BJ (cell line): ENCODE results near the gene ZIM2. TPM values are rescaled to one million over a fixed set of nuclear protein-coding genes. Genes with fewer than 3 reads are reported as not detected.

Experiments used
- CTCF ChIA-PET: fragments of 350-600 bp; formaldehyde crosslinking; extraction: SDS; loops from one replicate; lab custom pipeline; 2021; ENCODE audit warnings: antibody characterized with exemption, inconsistent platforms; lab: Yijun Ruan, JAX
- POLR2A ChIA-PET: fragments of 300-600 bp; sonication (Branson Sonifier 250); formaldehyde crosslinking; extraction: SDS; loops from one replicate; lab custom pipeline; 2021; ENCODE audit warnings: antibody characterized with exemption; lab: Charles Lee
- DNase-seq: peaks from one replicate; pipeline ENCODE4 v3.0.0-alpha.2; 2011; ENCODE audit warnings: low read depth
- H3K27me3 ChIP-seq: 2 replicates; pipeline ENCODE4 v1.6.0; 2011; ENCODE audit warnings: low read length; ENCODE audit not compliant: control insufficient read depth, insufficient read depth
- H3K36me3 ChIP-seq: 2 replicates; pipeline ENCODE4 v1.5.1; 2011; ENCODE audit warnings: low read length; ENCODE audit not compliant: control insufficient read depth, insufficient read depth
- H3K4me3 ChIP-seq: 2 replicates; pipeline ENCODE4 v1.5.1; 2011; ENCODE audit warnings: low read depth, mild to moderate bottlenecking, control low read depth, low read length
- polyA plus RNA-seq: library from polyadenylated mRNA; depleted of rRNA; stranded (reverse); fragments of >200 nt; gene quantifications from 2 replicates; pipeline ENCODE4 v1.2.3, GENCODE V29; 2011
- TF ChIP-seq, protein P1 (sequence below): IDR thresholded peaks from 2 replicates; pipeline ENCODE4 v1.5.1; 2011; ENCODE audit warnings: low read depth, mild to moderate bottlenecking, control low read depth, inconsistent platforms, low read length, moderate library complexity; ENCODE audit not compliant: insufficient read depth

Gene ZIM2
- polyA plus RNA-seq, 1 experiment = not detected

GRCh38 chr19:56764196-56764695, 76.3 kb downstream of the ZIM2 start:
- Histone ChIP-seq H3K36me3 (no peaks in the 10 kb centered on the region), H3K27me3 (no peaks in the 10 kb centered on the region), H3K4me3 (no peak overlapping the region)
- CTCF ChIA-PET = interaction anchor here (0.8 kb wide), 1 partner anchor 688 kb away, joined by 3 read pairs; no protein-coding TSS in a partner anchor
- TF ChIP-seq, protein P1, sequence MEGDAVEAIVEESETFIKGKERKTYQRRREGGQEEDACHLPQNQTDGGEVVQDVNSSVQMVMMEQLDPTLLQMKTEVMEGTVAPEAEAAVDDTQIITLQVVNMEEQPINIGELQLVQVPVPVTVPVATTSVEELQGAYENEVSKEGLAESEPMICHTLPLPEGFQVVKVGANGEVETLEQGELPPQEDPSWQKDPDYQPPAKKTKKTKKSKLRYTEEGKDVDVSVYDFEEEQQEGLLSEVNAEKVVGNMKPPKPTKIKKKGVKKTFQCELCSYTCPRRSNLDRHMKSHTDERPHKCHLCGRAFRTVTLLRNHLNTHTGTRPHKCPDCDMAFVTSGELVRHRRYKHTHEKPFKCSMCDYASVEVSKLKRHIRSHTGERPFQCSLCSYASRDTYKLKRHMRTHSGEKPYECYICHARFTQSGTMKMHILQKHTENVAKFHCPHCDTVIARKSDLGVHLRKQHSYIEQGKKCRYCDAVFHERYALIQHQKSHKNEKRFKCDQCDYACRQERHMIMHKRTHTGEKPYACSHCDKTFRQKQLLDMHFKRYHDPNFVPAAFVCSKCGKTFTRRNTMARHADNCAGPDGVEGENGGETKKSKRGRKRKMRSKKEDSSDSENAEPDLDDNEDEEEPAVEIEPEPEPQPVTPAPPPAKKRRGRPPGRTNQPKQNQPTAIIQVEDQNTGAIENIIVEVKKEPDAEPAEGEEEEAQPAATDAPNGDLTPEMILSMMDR = no peak
- DNase-seq = no peak
- POLR2A ChIA-PET = no interaction called here

- CTCF ChIA-PET = no interaction called here
- Histone ChIP-seq H3K36me3 (no peaks in the 10 kb centered on the region), H3K27me3 (no peaks in the 10 kb centered on the region), H3K4me3 (no peak overlapping the region)
- POLR2A ChIA-PET = no interaction called here
- DNase-seq = no peak
- TF ChIP-seq, protein P1 = no peak
These were observed 79.7 kb downstream of the ZIM2 start for GRCh38 chr19:56760842-56761241.

- Histone ChIP-seq H3K4me3 (no peak overlapping the region), H3K36me3 (no peaks in the 10 kb centered on the region), H3K27me3 (no peaks in the 10 kb centered on the region)
- DNase-seq = no peak
- POLR2A ChIA-PET = no interaction called here
- TF ChIP-seq, protein P1 = no peak
- CTCF ChIA-PET = no interaction called here
These were observed 81.0 kb downstream of the ZIM2 start for GRCh38 chr19:56759531-56759930.

DNA sequence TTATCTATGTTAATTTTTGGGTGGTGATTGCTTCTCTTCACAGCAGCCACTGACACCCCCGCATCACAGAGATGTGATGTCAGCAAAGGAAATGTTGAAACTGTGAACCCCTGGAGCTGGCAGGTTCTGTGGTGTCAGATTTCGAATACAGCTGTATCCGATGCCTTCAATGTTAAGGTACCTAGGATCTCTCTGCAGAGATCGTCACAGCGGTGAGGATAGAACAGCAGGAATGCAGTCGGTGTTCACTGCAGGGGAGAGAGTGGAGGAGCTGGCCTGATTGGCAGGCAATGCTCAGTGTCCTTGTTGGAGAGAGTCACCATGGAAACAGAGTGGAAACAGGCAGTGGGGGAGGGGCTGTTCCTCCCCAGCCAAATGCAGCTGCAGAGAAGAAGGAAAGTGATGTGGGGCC, 89.4 kb downstream of the ZIM2 start:
- DNase-seq = no peak
- H3K27me3 ChIP-seq = no peaks in the 10 kb centered on the region
- no peaks in the 10 kb centered on the region for H3K36me3 ChIP-seq
- no peak overlapping the region for H3K4me3 ChIP-seq
- ChIA-PET POLR2A (no interaction called here), CTCF (no interaction called here)
- TF ChIP-seq, protein P1 = no peak

DNA sequence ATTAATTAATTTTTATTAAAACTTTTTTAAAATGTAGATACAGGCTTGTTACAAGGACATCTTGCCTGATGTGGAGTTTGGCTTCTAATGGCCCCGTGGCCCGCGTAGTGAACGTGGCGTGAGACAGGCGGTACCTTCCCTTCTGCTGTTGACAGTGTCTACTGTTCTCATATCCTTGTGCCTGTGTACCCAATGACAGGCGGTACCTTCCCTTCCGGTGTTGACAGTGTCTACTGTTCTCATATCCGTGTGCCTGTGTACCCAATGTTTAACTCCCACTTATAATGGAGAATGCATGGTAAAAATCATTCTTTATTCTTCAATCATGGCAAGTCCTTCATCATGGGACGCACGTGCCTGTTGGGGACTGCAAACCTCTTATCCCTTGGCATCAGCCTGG, 89.9 kb downstream of the ZIM2 start:
- Histone ChIP-seq H3K4me3 (no peak overlapping the region), H3K36me3 (no peaks in the 10 kb centered on the region), H3K27me3 (no peaks in the 10 kb centered on the region)
- CTCF ChIA-PET = no interaction called here
- TF ChIP-seq, protein P1 = no peak
- DNase-seq = no peak
- POLR2A ChIA-PET = no interaction called here
